K562 (cell line): ENCODE results near the gene SCYGR2. TPM values are rescaled to one million over a fixed set of nuclear protein-coding genes. Genes with fewer than 3 reads are reported as not detected.

Experiments
- FUS ChIP-seq: fragments of 200-400 bp; formaldehyde crosslinking; optimal IDR thresholded peaks from 2 replicates; pipeline ENCODE3; 2017; ENCODE audit warnings: low read depth, low read length
- HDAC3 ChIP-seq: fragments of 450-650 bp; IDR thresholded peaks from 2 replicates; pipeline ENCODE4 v1.6.1; 2018; ENCODE audit warnings: borderline replicate concordance, mild to moderate bottlenecking, moderate library complexity; ENCODE audit not compliant: partially characterized antibody
- MYNN ChIP-seq, 2 experiments: sonication (generic); formaldehyde crosslinking in 1 of 2; IDR thresholded peaks; 2 replicates each; pipeline versions ENCODE4 v1.5.0 to v1.6.1; 2016 to 2020; ENCODE audit warnings: antibody characterized with exemption in 1 of 2, missing genetic modification reagents in 1 of 2
- REST ChIP-seq, 2 experiments: fragments of 450-650 bp; formaldehyde crosslinking in 1 of 2; IDR thresholded peaks; 2 replicates each; pipeline versions ENCODE4 v1.4.0 to v1.6.1; 2014 to 2020; ENCODE audit warnings: mild to moderate bottlenecking in 2 of 2, borderline replicate concordance in 1 of 2, low read depth in 1 of 2
- THAP7 ChIP-seq: fragments of 250-450 bp; sonication (Bioruptor Pico); IDR thresholded peaks from 2 replicates; pipeline ENCODE4 v1.5.0; 2021
- ZBTB9 ChIP-seq: fragments of 450-650 bp; formaldehyde crosslinking; IDR thresholded peaks from 2 replicates; pipeline ENCODE4 v1.4.0; 2020; ENCODE audit warnings: mild to moderate bottlenecking, moderate library complexity
- polyA plus RNA-seq, 8 experiments: library from polyadenylated mRNA; depleted of rRNA in 4 of 8; stranded (reverse) in 5 of 8; unstranded in 3 of 8; fragments of >200 nt; fragmentation: Nextera tagmentation in 2 of 8; fragmentation: Illumina TruSeq in 1 of 8; extraction: Ambion mirVana in 2 of 8; extraction: Trizol in 1 of 8; gene quantifications; 2 replicates each; pipeline versions ENCODE4 v1.2.1 to v1.2.3, GENCODE V29; 2011 to 2014; ENCODE audit warnings: inconsistent platforms in 1 of 8, missing spikeins in 1 of 8
- total RNA-seq, 7 experiments: library from RNA; depleted of rRNA in 6 of 7; stranded (reverse); fragments of >200 nt in 6 of 7; fragmentation: Illumina TruSeq in 2 of 7; extraction: Trizol in 2 of 7; gene quantifications; 2 replicates each; pipeline versions ENCODE4 v1.2.1 to v1.2.3, GENCODE V29; 2011 to 2021; ENCODE audit warnings: low replicate concordance in 1 of 7
- TF ChIP-seq, protein P1 (sequence below): fragments of 450-650 bp; IDR thresholded peaks from 2 replicates; pipeline ENCODE4 v1.6.1; 2016; ENCODE audit warnings: missing biosample characterization, missing genetic modification characterization

The SCYGR2 gene
- total and polyA plus RNA-seq, 9 of the 15 experiments (the other 6 are each of a cell fraction or from before 2014, with no cell fraction given), result not detected

DNA sequence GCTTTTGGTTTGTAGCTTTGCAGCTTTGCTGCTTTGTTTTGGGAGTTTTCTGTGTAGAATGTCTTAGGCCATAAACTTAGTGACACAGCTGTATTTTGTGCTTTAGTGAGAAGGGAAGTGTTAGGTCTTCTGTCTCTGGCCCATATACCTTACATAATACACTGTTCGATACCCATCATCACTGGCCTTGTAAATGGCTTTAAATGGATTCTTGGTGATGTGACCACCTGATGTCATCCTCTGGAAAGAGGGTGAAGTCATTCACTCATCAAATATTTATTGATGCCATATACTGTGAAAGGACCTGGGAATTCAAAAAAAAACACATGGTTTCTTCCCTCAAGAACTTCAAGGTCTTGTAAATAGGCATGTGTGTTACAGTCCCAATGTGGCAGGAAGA lies 18.9 kb upstream of the SCYGR2 start (continued):
- no peak for TF ChIP-seq REST (IDR thresholded peaks at IDR 0.05; ENCODE audit: borderline replicate concordance)
- TF ChIP-seq REST (CRISPR knock-in tag; IDR thresholded peaks at IDR 0.05; ENCODE audit: low read depth), result no peak
- TF ChIP-seq, protein P1, sequence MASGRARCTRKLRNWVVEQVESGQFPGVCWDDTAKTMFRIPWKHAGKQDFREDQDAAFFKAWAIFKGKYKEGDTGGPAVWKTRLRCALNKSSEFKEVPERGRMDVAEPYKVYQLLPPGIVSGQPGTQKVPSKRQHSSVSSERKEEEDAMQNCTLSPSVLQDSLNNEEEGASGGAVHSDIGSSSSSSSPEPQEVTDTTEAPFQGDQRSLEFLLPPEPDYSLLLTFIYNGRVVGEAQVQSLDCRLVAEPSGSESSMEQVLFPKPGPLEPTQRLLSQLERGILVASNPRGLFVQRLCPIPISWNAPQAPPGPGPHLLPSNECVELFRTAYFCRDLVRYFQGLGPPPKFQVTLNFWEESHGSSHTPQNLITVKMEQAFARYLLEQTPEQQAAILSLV (tag), result no peak
- TF ChIP-seq MYNN (IDR thresholded peaks at IDR 0.05), result no peak
- no peak for TF ChIP-seq MYNN (CRISPR knock-in tag; IDR thresholded peaks at IDR 0.05)
- no peak for TF ChIP-seq ZBTB9 (CRISPR knock-in tag)
- TF ChIP-seq HDAC3, result no peak
- TF ChIP-seq THAP7 (CRISPR knock-in tag), result no peak
- TF ChIP-seq FUS, result no peak
